ENCODE results near the gene WNT7A.

DNA sequence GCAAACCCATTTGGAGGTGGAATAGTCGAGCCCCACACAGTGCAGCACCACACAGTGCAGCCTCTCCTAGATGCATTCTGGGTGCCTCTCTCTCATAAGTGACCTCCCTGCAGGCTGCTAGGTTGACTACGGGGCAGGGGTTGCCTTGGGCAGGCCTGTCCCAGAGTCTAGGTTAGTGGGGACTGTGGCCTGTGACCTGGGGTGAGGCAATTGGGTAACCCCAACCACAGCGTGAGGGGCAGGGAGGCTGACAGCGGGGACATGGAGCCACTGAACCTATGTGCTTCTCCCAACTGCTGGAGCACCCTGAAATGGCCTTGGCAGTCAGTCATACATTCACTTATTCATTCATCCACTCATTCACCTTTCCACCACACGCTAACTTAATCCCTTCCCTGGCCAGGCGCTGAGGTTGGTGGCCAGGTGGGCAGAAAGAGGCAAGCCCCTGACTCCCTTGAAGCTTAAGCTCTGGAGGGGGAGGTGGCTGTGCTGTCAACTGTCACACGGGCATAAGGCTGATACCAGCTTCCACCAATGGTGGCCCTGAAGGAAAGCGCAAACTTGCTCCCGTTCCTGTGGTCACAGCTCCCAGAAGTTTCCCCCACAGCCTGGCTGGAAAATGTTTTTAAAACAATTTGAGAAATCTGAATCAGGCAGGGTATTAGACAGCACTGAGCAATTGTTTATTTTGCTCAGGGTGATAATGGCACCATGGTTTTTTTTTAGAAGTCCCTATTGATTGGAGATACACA, 46.2 kb downstream of the WNT7A start:
- TF ChIP-seq, protein P1, sequence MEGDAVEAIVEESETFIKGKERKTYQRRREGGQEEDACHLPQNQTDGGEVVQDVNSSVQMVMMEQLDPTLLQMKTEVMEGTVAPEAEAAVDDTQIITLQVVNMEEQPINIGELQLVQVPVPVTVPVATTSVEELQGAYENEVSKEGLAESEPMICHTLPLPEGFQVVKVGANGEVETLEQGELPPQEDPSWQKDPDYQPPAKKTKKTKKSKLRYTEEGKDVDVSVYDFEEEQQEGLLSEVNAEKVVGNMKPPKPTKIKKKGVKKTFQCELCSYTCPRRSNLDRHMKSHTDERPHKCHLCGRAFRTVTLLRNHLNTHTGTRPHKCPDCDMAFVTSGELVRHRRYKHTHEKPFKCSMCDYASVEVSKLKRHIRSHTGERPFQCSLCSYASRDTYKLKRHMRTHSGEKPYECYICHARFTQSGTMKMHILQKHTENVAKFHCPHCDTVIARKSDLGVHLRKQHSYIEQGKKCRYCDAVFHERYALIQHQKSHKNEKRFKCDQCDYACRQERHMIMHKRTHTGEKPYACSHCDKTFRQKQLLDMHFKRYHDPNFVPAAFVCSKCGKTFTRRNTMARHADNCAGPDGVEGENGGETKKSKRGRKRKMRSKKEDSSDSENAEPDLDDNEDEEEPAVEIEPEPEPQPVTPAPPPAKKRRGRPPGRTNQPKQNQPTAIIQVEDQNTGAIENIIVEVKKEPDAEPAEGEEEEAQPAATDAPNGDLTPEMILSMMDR (IDR thresholded peaks at IDR 0.05), result no peak
- TF ChIP-seq EZH2 (IDR thresholded peaks at IDR 0.05), result no peak
- TF ChIP-seq EZH2phosphoT487 (IDR thresholded peaks at IDR 0.05), result no peak

Data from neural progenitor cell (in vitro differentiated cells).